ENCODE results near the gene RFX8.

The RFX8 gene

DNA sequence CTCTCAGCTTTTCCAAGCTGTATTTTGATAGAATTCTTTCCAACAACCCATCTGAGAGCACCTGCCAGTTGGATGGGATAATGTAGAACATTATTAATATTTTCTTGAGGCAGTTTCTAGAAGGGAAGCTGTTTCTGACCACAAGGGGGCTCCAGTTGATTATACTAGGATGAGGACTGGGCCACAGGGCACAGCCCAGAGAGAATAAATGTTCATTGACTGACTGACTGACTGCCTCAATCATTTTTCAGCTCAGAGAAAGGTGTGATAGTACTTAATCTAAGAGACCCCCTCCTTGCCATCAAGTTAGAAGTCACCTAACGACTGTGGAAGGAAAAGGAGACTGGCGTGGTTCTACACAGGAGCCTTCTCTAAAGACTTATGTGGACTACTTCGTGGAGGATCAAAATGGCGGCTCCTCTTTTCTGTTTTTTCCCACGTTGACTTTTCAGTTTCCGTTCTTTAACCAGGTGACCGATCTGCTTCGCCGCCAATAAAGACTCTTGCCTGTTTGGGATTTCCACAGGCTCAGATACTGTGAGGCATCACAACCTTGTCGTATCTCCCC lies 55.7 kb downstream of the RFX8 start:
- no peak overlapping the region for H3K27ac ChIP-seq (ENCODE audit: extremely low read depth, low read depth, low read length)
- H3K36me3 ChIP-seq (ENCODE audit: control insufficient read depth in 2 of 2, insufficient read depth in 1 of 2, low read length in 2 of 2), result no peaks in the 10 kb centered on the region
- ChIA-PET CTCF (interaction anchor here (0.5 to 3.4 kb wide), 40 partner anchors 10 to 1025 kb away, joined by 3 to 16 read pairs (median 3); partner anchors contain the start of gene CREG2), POLR2A (no interaction called here)
- no peaks in the 10 kb centered on the region for H3K9me3 ChIP-seq (ENCODE audit: control insufficient read depth, insufficient read depth, low read depth, low read length)
- no peak overlapping the region for H3K4me3 ChIP-seq (ENCODE audit: low read depth, low read length)
- TF ChIP-seq ZNF654 (tag by site-specific recombination; IDR thresholded peaks at IDR 0.05; ENCODE audit: low read depth) (peak; percentile 70), ZNF521 (tag by site-specific recombination; IDR thresholded peaks at IDR 0.05) (no peak), ZNF302 (tag by site-specific recombination; IDR thresholded peaks at IDR 0.05; ENCODE audit: low read depth) (no peak)
- TF ChIP-seq, protein P1, sequence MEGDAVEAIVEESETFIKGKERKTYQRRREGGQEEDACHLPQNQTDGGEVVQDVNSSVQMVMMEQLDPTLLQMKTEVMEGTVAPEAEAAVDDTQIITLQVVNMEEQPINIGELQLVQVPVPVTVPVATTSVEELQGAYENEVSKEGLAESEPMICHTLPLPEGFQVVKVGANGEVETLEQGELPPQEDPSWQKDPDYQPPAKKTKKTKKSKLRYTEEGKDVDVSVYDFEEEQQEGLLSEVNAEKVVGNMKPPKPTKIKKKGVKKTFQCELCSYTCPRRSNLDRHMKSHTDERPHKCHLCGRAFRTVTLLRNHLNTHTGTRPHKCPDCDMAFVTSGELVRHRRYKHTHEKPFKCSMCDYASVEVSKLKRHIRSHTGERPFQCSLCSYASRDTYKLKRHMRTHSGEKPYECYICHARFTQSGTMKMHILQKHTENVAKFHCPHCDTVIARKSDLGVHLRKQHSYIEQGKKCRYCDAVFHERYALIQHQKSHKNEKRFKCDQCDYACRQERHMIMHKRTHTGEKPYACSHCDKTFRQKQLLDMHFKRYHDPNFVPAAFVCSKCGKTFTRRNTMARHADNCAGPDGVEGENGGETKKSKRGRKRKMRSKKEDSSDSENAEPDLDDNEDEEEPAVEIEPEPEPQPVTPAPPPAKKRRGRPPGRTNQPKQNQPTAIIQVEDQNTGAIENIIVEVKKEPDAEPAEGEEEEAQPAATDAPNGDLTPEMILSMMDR (tag by site-specific recombination; IDR thresholded peaks at IDR 0.05), result 0 out of 2 replicates have a peak, but pooled peaks have one; percentile 13
- no peaks in the 10 kb centered on the region for H3K4me1 ChIP-seq (ENCODE audit: control insufficient read depth, insufficient read depth, low read length)

DNA sequence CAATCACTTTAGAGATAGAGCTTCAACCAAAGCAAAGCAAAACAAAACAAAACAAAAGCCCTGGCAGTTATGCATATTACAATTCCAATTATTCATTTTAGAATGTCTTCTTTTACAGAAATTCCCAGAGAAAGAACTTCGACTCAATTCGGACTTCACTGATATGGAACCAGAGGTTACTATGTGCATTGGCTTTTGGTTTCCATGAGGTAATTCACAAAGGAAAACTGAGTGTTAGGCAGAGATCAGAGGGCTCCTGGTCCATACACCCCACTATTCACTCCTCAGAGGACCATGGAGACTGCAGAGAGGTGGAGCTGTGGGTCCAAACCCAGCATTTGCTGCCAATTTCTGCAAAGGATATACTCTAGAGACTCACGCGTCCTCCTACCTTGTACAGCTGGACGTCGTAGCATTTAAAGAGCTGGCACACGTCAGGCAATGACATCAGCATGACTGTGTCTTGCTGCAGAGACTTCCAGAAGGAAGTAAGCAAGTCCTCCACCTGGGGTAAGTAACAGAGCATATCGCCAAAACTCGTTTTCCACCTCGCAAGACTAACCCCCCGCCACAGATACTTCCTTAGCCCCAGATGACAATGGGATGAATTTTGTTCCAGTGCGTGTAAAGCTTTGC lies 56.3 kb downstream of the RFX8 start:
- ChIA-PET POLR2A (no interaction called here), CTCF (interaction anchor here (0.5 to 3.4 kb wide), 42 partner anchors 9 to 1025 kb away, joined by 3 to 16 read pairs (median 3); partner anchors contain the start of gene CREG2)
- H3K9me3 ChIP-seq (ENCODE audit: control insufficient read depth, insufficient read depth, low read depth, low read length), result no peaks in the 10 kb centered on the region
- no peak overlapping the region for H3K4me3 ChIP-seq (ENCODE audit: low read depth, low read length)
- TF ChIP-seq ZNF654 (tag by site-specific recombination; IDR thresholded peaks at IDR 0.05; ENCODE audit: low read depth) (no peak), ZNF239 (tag by site-specific recombination; IDR thresholded peaks at IDR 0.05) (no peak), ZNF560 (tag by site-specific recombination; IDR thresholded peaks at IDR 0.05; ENCODE audit: borderline replicate concordance) (no peak), ZNF776 (tag by site-specific recombination; IDR thresholded peaks at IDR 0.05; ENCODE audit: borderline replicate concordance) (no peak), TRIM28 (IDR thresholded peaks at IDR 0.05; ENCODE audit: borderline replicate concordance, low read length) (no peak)
- TF ChIP-seq, protein P2, sequence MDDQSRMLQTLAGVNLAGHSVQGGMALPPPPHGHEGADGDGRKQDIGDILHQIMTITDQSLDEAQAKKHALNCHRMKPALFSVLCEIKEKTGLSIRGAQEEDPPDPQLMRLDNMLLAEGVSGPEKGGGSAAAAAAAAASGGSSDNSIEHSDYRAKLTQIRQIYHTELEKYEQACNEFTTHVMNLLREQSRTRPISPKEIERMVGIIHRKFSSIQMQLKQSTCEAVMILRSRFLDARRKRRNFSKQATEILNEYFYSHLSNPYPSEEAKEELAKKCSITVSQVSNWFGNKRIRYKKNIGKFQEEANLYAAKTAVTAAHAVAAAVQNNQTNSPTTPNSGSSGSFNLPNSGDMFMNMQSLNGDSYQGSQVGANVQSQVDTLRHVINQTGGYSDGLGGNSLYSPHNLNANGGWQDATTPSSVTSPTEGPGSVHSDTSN (CRISPR knock-in tag; IDR thresholded peaks at IDR 0.05), result no peak
- TF ChIP-seq, protein P3, sequence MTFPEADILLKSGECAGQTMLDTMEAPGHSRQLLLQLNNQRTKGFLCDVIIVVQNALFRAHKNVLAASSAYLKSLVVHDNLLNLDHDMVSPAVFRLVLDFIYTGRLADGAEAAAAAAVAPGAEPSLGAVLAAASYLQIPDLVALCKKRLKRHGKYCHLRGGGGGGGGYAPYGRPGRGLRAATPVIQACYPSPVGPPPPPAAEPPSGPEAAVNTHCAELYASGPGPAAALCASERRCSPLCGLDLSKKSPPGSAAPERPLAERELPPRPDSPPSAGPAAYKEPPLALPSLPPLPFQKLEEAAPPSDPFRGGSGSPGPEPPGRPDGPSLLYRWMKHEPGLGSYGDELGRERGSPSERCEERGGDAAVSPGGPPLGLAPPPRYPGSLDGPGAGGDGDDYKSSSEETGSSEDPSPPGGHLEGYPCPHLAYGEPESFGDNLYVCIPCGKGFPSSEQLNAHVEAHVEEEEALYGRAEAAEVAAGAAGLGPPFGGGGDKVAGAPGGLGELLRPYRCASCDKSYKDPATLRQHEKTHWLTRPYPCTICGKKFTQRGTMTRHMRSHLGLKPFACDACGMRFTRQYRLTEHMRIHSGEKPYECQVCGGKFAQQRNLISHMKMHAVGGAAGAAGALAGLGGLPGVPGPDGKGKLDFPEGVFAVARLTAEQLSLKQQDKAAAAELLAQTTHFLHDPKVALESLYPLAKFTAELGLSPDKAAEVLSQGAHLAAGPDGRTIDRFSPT (tag by site-specific recombination; IDR thresholded peaks at IDR 0.05), result no peak
- TF ChIP-seq, protein P4, sequence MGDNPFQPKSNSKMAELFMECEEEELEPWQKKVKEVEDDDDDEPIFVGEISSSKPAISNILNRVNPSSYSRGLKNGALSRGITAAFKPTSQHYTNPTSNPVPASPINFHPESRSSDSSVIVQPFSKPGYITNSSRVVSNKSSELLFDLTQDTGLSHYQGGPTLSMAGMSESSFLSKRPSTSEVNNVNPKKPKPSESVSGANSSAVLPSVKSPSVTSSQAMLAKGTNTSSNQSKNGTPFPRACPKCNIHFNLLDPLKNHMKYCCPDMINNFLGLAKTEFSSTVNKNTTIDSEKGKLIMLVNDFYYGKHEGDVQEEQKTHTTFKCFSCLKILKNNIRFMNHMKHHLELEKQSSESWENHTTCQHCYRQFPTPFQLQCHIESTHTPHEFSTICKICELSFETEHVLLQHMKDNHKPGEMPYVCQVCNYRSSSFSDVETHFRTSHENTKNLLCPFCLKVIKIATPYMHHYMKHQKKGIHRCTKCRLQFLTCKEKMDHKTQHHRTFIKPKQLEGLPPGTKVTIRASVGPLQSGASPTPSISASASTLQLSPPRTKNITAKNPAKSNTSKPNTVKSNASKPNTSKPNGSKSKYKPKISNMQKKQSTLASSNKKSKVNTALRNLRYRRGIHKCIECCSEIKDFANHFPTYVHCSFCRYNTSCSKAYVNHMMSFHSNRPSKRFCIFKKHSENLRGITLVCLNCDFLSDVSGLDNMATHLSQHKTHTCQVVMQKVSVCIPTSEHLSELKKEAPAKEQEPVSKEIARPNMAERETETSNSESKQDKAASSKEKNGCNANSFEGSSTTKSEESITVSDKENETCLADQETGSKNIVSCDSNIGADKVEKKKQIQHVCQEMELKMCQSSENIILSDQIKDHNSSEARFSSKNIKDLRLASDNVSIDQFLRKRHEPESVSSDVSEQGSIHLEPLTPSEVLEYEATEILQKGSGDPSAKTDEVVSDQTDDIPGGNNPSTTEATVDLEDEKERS (tag by site-specific recombination; IDR thresholded peaks at IDR 0.05), result no peak
- no peaks in the 10 kb centered on the region for H3K36me3 ChIP-seq (ENCODE audit: control insufficient read depth in 2 of 2, insufficient read depth in 1 of 2, low read length in 2 of 2)
- no peaks in the 10 kb centered on the region for H3K4me1 ChIP-seq (ENCODE audit: control insufficient read depth, insufficient read depth, low read length)
- H3K27ac ChIP-seq (ENCODE audit: extremely low read depth, low read depth, low read length), result no peak overlapping the region

Data from HEK293 (cell line).